GM12878 (cell line): ENCODE measurements around the gene PLD5. TPM values are rescaled to one million over a fixed set of nuclear protein-coding genes. Genes with fewer than 3 reads are reported as not detected.
"Not testable (repeated sequence)": the region's sequence is repeated elsewhere in the genome, so short reads cannot be mapped to it uniquely, and the experiment has no call there.

ENCODE experiments used
- ATAC-seq: fragments of 200-7000 bp; cut with Tn5 transposase; 3 replicates; pipeline ENCODE4 v1.9.1; 2020; ENCODE audit warnings: mild to moderate bottlenecking, moderate library complexity
- BruUV-seq: library from RNA; stranded (reverse); fragments of 400-500 nt; replicated peaks from 2 replicates; lab custom pipeline; 2021; lab: Mats Ljungman, UMichigan
- CTCF ChIA-PET: fragments of 300-600 bp; sonication (Branson Sonifier 250); formaldehyde crosslinking; extraction: SDS; loops from one replicate; lab custom pipeline; 2021; ENCODE audit warnings: inconsistent platforms; lab: Yijun Ruan, JAX
- POLR2A ChIA-PET: fragments of 350-600 bp; formaldehyde crosslinking; extraction: SDS; loops from one replicate; lab custom pipeline; 2021; ENCODE audit warnings: inconsistent platforms; lab: Charles Lee
- RAD21 ChIA-PET: fragments of 300-600 bp; sonication (Branson Sonifier 250); formaldehyde crosslinking; loops from one replicate; lab custom pipeline; 2023; ENCODE audit warnings: antibody characterized with exemption; ENCODE audit not compliant: unreplicated experiment; lab: Charles Lee
- SMC1A ChIA-PET: fragments of 300-600 bp; sonication (Branson Sonifier 250); formaldehyde crosslinking; loops from one replicate; lab custom pipeline; 2023; ENCODE audit not compliant: unreplicated experiment, uncharacterized antibody; lab: Charles Lee
- DNase-seq: peaks from one replicate; pipeline ENCODE4 v3.0.0-alpha.2; 2011; ENCODE audit warnings: low read depth, low spot score
- FAIRE-seq: peaks from 3 replicates; lab custom pipeline; 2011; peaks lifted over from hg19 to GRCh38; lab: Jason Lieb, UNC
- H2AFZ ChIP-seq: 2 replicates; pipeline ENCODE4 v1.6.0; 2011; ENCODE audit warnings: low read depth, low read length, control low read depth; ENCODE audit not compliant: control insufficient read depth
- H3K27ac ChIP-seq: 2 replicates; pipeline ENCODE4 v1.5.1; 2011; ENCODE audit warnings: control low read depth; ENCODE audit not compliant: control insufficient read depth, insufficient read depth
- H3K27me3 ChIP-seq, 2 experiments: replicated peaks in 1 of 2; 2 replicates each; pipeline versions ENCODE4 v1.6.0 to v1.6.1; 2011; ENCODE audit warnings: low read length in 1 of 2; ENCODE audit not compliant: control insufficient read depth in 2 of 2, insufficient read depth in 2 of 2
- H3K36me3 ChIP-seq, 2 experiments: 2 replicates each; pipeline ENCODE4 v1.5.1; 2011; ENCODE audit warnings: low read length in 1 of 2; ENCODE audit not compliant: control insufficient read depth in 2 of 2, insufficient read depth in 2 of 2
- H3K4me1 ChIP-seq: 2 replicates; pipeline ENCODE4 v1.6.1; 2011; ENCODE audit warnings: mild to moderate bottlenecking, low read length, moderate library complexity, mixed read lengths; ENCODE audit not compliant: control insufficient read depth, insufficient read depth
- H3K4me2 ChIP-seq: 2 replicates; pipeline ENCODE4 v1.6.0; 2011; ENCODE audit warnings: control low read depth; ENCODE audit not compliant: control insufficient read depth, insufficient read depth
- H3K4me3 ChIP-seq: fragments of 200-600 bp; sonication (generic); 2 replicates; pipeline ENCODE4 v1.5.1; 2016
- H3K79me2 ChIP-seq: 2 replicates; pipeline ENCODE4 v1.6.0; 2011; ENCODE audit warnings: low read length; ENCODE audit not compliant: control insufficient read depth, insufficient read depth
- H3K9ac ChIP-seq: 2 replicates; pipeline ENCODE4 v1.8.0; 2011; ENCODE audit warnings: low read length, control low read depth, mixed read lengths; ENCODE audit not compliant: control insufficient read depth, insufficient read depth
- H3K9me3 ChIP-seq: replicated peaks from 3 replicates; pipeline ENCODE4 v1.5.1; 2011; ENCODE audit warnings: mild to moderate bottlenecking, low read length; ENCODE audit not compliant: control insufficient read depth, insufficient read depth
- H4K20me1 ChIP-seq: 2 replicates; pipeline ENCODE4 v1.6.0; 2011; ENCODE audit not compliant: control insufficient read depth, insufficient read depth
- POU2F2 ChIP-seq: IDR thresholded peaks from 3 replicates; pipeline ENCODE4 v1.6.1; 2011; ENCODE audit warnings: low read depth, mild to moderate bottlenecking, low read length, borderline replicate concordance
- RUNX3 ChIP-seq: IDR thresholded peaks from 2 replicates; pipeline ENCODE4 v1.6.1; 2012; ENCODE audit warnings: low read length, inconsistent platforms
- WGBS: methylation state at CpG from one replicate; pipeline ENCODE4 v1.1.6; 2016; ENCODE audit warnings: low lambda C conversion rate; ENCODE audit not compliant: insufficient replicate concordance, insufficient coverage; ENCODE audit errors: missing lambda C conversion rate; 5-methylcytosine and 5-hydroxymethylcytosine counted together
- in situ Hi-C: fragments of 300-500 bp; cut with MboI; formaldehyde crosslinking; loops from 9 replicates; pipeline ENCODE4 v1.14.3; 2018; ENCODE audit warnings: mixed read lengths
- intact Hi-C: fragments of 100-400 bp; cut with micrococcal nuclease; formaldehyde crosslinking; loops from one replicate; pipeline ENCODE4 v1.14.2; 2022; ENCODE audit not compliant: unreplicated experiment
- polyA plus RNA-seq, 11 experiments: library from polyadenylated mRNA; depleted of rRNA in 4 of 11; unstranded in 6 of 11; stranded (reverse) in 5 of 11; fragments of >200 nt; fragmentation: Nextera tagmentation in 4 of 11; fragmentation: Illumina TruSeq in 1 of 11; extraction: Ambion mirVana in 4 of 11; extraction: Trizol in 1 of 11; gene quantifications; 1 replicate in 1 of 11; 2 replicates in 10 of 11; pipeline versions ENCODE4 v1.2.1 to v1.2.3, GENCODE V29; 2011 to 2016; ENCODE audit warnings: inconsistent platforms in 2 of 11, missing spikeins in 2 of 11, low read depth in 1 of 11
- total RNA-seq, 4 experiments: library from RNA; depleted of rRNA in 3 of 4; stranded (reverse); fragments of >200 nt in 3 of 4; fragmentation: Illumina TruSeq in 1 of 4; extraction: Trizol in 1 of 4; gene quantifications; 2 replicates each; pipeline versions ENCODE4 v1.2.1 to v1.2.3, GENCODE V29; 2013 to 2021

Gene PLD5
- total and polyA plus RNA-seq, 10 of the 15 experiments (the other 5 are each of a cell fraction or from before 2014, with no cell fraction given): not detected

GRCh38 chr1:242058582-242058981 lies 465.9 kb downstream of the PLD5 start:
- CTCF ChIA-PET: interaction anchor here (0.5 kb wide), 1 partner anchor 38 kb away, joined by 4 read pairs; no protein-coding TSS in a partner anchor
- H3K4me1 ChIP-seq, FAIRE-seq, H3K36me3 ChIP-seq, SMC1A ChIA-PET, intact Hi-C loops, H2AFZ ChIP-seq, RAD21 ChIA-PET, H3K4me2 ChIP-seq, H3K9me3 ChIP-seq, H4K20me1 ChIP-seq, H3K79me2 ChIP-seq, POLR2A ChIA-PET, H3K4me3 ChIP-seq, H3K27me3 ChIP-seq, H3K9ac ChIP-seq, BruUV-seq, in situ Hi-C loops: not testable (repeated sequence)
- WGBS: 8% methylated on average over 4 of the region's 4 CpGs
- DNase-seq (peak; percentile 3), ATAC-seq (peak; percentile 56)
- H3K27ac ChIP-seq: peak overlapping the region; percentile 44; the same call in 1 of the 2 replicates
- 0 out of 3 replicates have a peak, but pooled peaks have one; percentile 43 for TF ChIP-seq POU2F2
- TF ChIP-seq RUNX3: peak; percentile 42; the same call in 1 of the 2 replicates

DNA sequence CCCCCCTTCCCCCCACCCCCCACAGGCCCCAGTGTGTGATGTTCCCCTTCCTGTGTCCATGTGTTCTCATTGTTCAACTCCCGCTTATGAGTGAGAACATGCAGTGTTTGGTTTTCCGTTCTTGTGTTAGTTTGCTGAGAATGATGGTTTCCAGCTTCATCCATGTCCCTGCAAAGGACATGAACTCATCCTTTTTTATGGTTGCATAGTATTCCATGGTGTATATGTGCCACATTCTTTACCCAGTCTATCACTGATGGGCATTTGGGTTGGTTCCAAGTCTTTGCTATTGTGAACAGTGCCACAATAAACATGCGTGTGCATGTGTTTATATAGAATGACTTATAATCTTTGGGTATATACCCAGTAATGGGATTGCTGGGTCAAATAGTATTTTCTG lies 466.3 kb downstream of the PLD5 start:
- FAIRE-seq, H3K27me3 ChIP-seq, H3K4me3 ChIP-seq, CTCF ChIA-PET, H4K20me1 ChIP-seq, H3K79me2 ChIP-seq, ATAC-seq, H2AFZ ChIP-seq, in situ Hi-C loops, DNase-seq, H3K4me1 ChIP-seq, H3K9me3 ChIP-seq, BruUV-seq, H3K9ac ChIP-seq, H3K36me3 ChIP-seq, RAD21 ChIA-PET, intact Hi-C loops, POLR2A ChIA-PET, SMC1A ChIA-PET, H3K4me2 ChIP-seq, H3K27ac ChIP-seq: not testable (repeated sequence)
- WGBS: 100% methylated on average over 1 of the region's 3 CpGs
